Heart left ventricle (tissue), 16 donors: ENCODE results near the gene PRDM10. TPM values are rescaled to one million over a fixed set of nuclear protein-coding genes. Genes with fewer than 3 reads are reported as not detected.

Experiments used
- ATAC-seq, 4 donors: fragments of 200-7000 bp; cut with Tn5 transposase; one replicate each; pipeline ENCODE4 v1.9.1; 2020 to 2022; ENCODE audit warnings: moderate library complexity in 4 of 4, mild to moderate bottlenecking in 3 of 4, moderate number of reproducible peaks in 1 of 4
- DNase-seq, 5 donors: peaks; one replicate each; pipeline ENCODE4 v3.0.0-alpha.2; 2020
- H3K27ac ChIP-seq, 12 donors: fragments of 200-600 bp; sonication (generic) in 4 of 12; one replicate each; pipeline versions ENCODE4 v1.5.0 to v1.8.0; 2016 to 2022; ENCODE audit warnings: mild to moderate bottlenecking in 2 of 12
- H3K27me3 ChIP-seq, 9 donors: fragments of 200-600 bp; sonication (generic) in 2 of 9; one replicate each; pipeline versions ENCODE4 v1.5.1 to v1.8.0; 2016 to 2022; ENCODE audit warnings: mild to moderate bottlenecking in 3 of 9
- H3K36me3 ChIP-seq, 9 donors: fragments of 200-600 bp; sonication (generic) in 2 of 9; one replicate each; pipeline versions ENCODE4 v1.5.0 to v1.8.0; 2018 to 2022; ENCODE audit warnings: mild to moderate bottlenecking in 2 of 9
- H3K4me1 ChIP-seq, 12 donors: fragments of 200-600 bp; sonication (generic) in 4 of 12; one replicate each; pipeline versions ENCODE4 v1.5.0 to v1.8.0; 2016 to 2022; ENCODE audit warnings: mild to moderate bottlenecking in 3 of 12
- H3K4me3 ChIP-seq, 12 donors: fragments of 200-600 bp; sonication (generic) in 4 of 12; one replicate each; pipeline versions ENCODE4 v1.5.0 to v1.8.0; 2017 to 2022; ENCODE audit warnings: mild to moderate bottlenecking in 9 of 12, moderate library complexity in 4 of 12
- H3K9me3 ChIP-seq, 12 donors: fragments of 200-600 bp; sonication (generic) in 4 of 12; one replicate each; pipeline versions ENCODE4 v1.5.0 to v1.8.0; 2016 to 2022; ENCODE audit warnings: mild to moderate bottlenecking in 1 of 12
- POLR2A ChIP-seq, 2 donors: fragments of 450-650 bp; IDR thresholded peaks; one replicate each; pipeline ENCODE4 v1.6.1; 2017; ENCODE audit warnings: antibody characterized with exemption in 2 of 2, mild to moderate bottlenecking in 2 of 2, moderate library complexity in 2 of 2
- WGBS, 4 donors: extraction: QIAGEN DNeasy Blood & Tissue Kit in 2 of 4; methylation state at CpG; one replicate each; pipeline versions ENCODE4 v1.1.5 to v1.1.7; 2013 to 2018; 5-methylcytosine and 5-hydroxymethylcytosine counted together
- intact Hi-C, 10 donors: fragments of 100-400 bp; cut with DNase I; formaldehyde crosslinking; loops; one replicate each; pipeline versions ENCODE4 v1.11.1 to v1.14.2; 2022
- polyA plus RNA-seq, 2 donors: library from polyadenylated mRNA; stranded (reverse); fragments of 200-250 nt; gene quantifications; one replicate each; pipeline ENCODE4 v1.2.3, GENCODE V29; 2013
- total RNA-seq, 9 donors: library from RNA; depleted of rRNA in 2 of 9; stranded (reverse); fragments of >200 nt in 2 of 9; fragmentation: NEBNext Ultra II Directional in 3 of 9; extraction: Animal tissue kit (Norgen Biotek cat#: 25700) in 3 of 9; gene quantifications; one replicate each; pipeline versions ENCODE4 v1.1.0 to v1.2.4, GENCODE V29; 2016 to 2023
- TF ChIP-seq, protein P1 (sequence below), 12 donors: fragments of 200-600 bp; sonication (generic) in 4 of 12; IDR thresholded peaks; one replicate each; pipeline versions ENCODE4 v1.5.0 to v1.8.0; 2018 to 2022; ENCODE audit warnings: antibody characterized with exemption in 12 of 12, mild to moderate bottlenecking in 5 of 12
- donor health status: ischemic (EF 13 %, LVEDD 7.1; RV severe dilation, severe dysfunction).
- donor health status: healthy with polysubstance abuse.
- donor health status: DM: no; HTN: yes; CAD: no.
- donor health status: DM: no; HTN: no; CAD: no.
- donor health status: ischemic (EF 25% LVEDD 6.9; RV normal size, moderate dysfunction).
- donor health status: ischemic (EF 25% LVEDD 5.7; RV mildly dilated, moderate dysfunction).
- donor health status: healthy.
- donor health status: DM: yes; HTN: yes; CAD: no.
- donor health status: ischemic (EF 35%, LVEDD 5.7; RV mildly dilated, moderate dysfunction).
- donor health status: nonischemic (EF 11% LVEDD 7.7; RV severe dilation, severe dysfunction).
- donor health status: DM: yes; HTN: yes; CAD: no.
- donor health status: PGD.
- donor health status: ischemic (EF 29% LVEDD 5.4; RV normal size, mild dysfunction).
- donor health status: nonischemic (EF 23%, LVEDD 6.1; RV moderate dilation, normal function).

PRDM10 gene
- total and polyA plus RNA-seq, 11 donors = 1.6 to 6.8 (median 4.4) TPM

DNA sequence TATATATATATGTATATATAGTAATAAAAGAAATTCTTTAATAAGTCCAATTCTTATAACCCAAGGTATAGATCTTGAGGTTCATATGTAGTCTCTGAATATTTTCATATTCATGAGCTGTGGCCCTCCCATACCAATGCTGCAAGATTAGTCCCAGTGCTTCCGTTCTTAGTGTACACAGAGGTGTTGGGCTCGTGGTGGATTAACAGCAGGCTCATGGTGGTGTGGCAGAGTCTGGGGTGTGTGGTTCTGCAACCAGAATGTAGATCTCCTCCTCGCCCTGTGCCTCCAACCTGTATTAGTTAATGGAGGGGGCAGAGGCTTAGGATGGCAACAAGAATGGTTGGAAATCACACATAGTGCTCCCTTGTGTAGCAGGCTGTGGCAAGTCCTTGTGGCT lies 16.8 kb downstream of the PRDM10 start:
- Histone ChIP-seq H3K27me3 (no peaks in the 10 kb centered on the region), H3K4me1 (no peaks in the 10 kb centered on the region), H3K9me3 (peaks cover 0 to 4% (median 0%) of the 10 kb centered on the region in 12 donors), H3K27ac (no peak overlapping the region), H3K36me3 (no peaks in the 10 kb centered on the region), H3K4me3 (no peak overlapping the region)
- no peak for DNase-seq
- ATAC-seq = no peak
- WGBS, 4 donors = 94 to 97% (median 96%) methylated on average over 3 of the region's 3 CpGs
- TF ChIP-seq, protein P1, sequence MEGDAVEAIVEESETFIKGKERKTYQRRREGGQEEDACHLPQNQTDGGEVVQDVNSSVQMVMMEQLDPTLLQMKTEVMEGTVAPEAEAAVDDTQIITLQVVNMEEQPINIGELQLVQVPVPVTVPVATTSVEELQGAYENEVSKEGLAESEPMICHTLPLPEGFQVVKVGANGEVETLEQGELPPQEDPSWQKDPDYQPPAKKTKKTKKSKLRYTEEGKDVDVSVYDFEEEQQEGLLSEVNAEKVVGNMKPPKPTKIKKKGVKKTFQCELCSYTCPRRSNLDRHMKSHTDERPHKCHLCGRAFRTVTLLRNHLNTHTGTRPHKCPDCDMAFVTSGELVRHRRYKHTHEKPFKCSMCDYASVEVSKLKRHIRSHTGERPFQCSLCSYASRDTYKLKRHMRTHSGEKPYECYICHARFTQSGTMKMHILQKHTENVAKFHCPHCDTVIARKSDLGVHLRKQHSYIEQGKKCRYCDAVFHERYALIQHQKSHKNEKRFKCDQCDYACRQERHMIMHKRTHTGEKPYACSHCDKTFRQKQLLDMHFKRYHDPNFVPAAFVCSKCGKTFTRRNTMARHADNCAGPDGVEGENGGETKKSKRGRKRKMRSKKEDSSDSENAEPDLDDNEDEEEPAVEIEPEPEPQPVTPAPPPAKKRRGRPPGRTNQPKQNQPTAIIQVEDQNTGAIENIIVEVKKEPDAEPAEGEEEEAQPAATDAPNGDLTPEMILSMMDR (IDR thresholded peaks at IDR 0.05) = no peak
- no peak for TF ChIP-seq POLR2A (IDR thresholded peaks at IDR 0.05)
- intact Hi-C loops = loop anchor here in 1 of 10 donors (5.0 kb wide), 1 partner anchor 141 kb away; no protein-coding TSS in a partner anchor

DNA sequence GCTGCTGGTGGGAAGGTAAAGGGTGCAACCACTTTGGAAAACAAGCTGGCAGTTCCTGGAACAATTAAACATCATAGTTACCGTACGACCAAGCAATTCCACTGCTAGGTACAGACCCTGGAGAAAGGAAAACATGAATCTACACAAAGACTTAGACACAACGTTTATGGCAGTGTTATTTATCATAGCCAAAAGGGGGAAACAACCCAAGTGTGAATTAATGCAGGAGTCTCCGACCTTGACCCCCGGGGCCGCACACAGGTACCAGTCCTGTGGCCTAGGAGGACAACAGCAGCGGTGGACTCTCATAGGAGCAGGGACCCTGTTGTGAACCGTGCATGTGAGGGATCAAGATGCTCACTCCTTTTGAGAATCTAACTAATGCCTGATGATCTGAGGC lies 22.5 kb downstream of the PRDM10 start:
- WGBS, 4 donors = 79 to 89% (median 84%) methylated on average over 8 of the region's 8 CpGs
- no peak for TF ChIP-seq POLR2A (IDR thresholded peaks at IDR 0.05)
- TF ChIP-seq, protein P1 (IDR thresholded peaks at IDR 0.05) = no peak
- no peak for DNase-seq
- Histone ChIP-seq H3K27me3 (no peaks in the 10 kb centered on the region), H3K4me3 (no peak overlapping the region), H3K4me1 (no peaks in the 10 kb centered on the region), H3K27ac (no peak overlapping the region), H3K36me3 (no peaks in the 10 kb centered on the region), H3K9me3 (no peaks in the 10 kb centered on the region)
- ATAC-seq = no peak
- intact Hi-C loops = no loop called here

DNA sequence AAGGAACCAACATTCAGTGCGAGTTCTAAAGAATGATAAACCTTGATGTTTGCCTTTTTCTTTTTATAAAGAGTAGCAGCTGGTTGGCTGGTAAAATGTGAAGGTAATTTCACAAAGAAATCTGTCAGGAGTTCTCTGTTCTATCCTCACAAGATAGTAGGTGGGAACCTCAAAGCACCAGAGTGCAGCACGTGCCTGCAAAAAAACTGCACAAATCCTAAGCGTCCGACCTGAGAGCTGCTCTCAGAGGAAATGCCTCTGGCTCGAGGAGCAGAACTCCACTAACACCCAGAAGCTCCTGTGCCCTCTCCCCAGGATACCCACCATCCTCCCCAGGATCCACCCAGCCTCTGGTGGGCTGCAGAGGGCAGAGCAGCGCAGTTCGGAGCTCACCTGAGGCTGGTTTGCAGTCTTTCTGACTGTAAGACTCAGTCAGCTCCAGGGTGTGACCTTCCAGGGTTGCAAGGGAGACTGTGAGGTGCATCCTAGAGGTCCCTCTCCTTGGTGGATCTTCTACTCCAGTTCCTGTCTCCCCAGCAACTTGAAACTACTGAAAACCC lies 23.5 kb downstream of the PRDM10 start:
- no peak for TF ChIP-seq POLR2A (IDR thresholded peaks at IDR 0.05)
- TF ChIP-seq, protein P1 (IDR thresholded peaks at IDR 0.05) = no peak
- Histone ChIP-seq H3K27me3 (no peaks in the 10 kb centered on the region), H3K27ac (no peak overlapping the region), H3K9me3 (no peaks in the 10 kb centered on the region), H3K4me3 (no peak overlapping the region), H3K36me3 (no peaks in the 10 kb centered on the region), H3K4me1 (peaks cover 0 to 3% (median 0%) of the 10 kb centered on the region in 12 donors)
- DNase-seq (no peak), ATAC-seq (no peak)
- intact Hi-C loops = no loop called here
- 80 to 83% (median 82%) methylated on average over 7 of the region's 7 CpGs for WGBS, 4 donors

DNA sequence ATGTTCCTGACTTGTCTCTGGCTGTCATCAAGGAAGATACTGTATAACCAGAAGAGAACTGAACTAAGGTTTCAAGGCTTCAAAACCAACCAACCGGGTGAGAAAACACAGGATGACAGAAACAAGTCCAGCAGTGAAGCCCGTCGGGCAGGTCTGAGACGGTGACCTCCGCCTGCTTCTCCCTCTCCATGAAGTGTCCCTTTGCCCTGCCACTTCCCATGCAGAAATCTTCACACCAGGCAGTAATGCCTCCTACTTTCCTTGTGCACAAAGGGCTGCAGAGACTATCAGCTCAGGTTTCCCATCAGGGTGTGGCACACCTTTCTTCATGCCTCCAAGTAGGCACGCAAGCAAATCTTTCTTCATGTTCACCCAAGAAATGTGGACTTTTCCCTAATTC lies 24.2 kb downstream of the PRDM10 start:
- TF ChIP-seq, protein P1 (IDR thresholded peaks at IDR 0.05) = no peak
- TF ChIP-seq POLR2A (IDR thresholded peaks at IDR 0.05) = no peak
- Histone ChIP-seq H3K27ac (no peak overlapping the region), H3K4me1 (peaks cover 0 to 10% (median 0%) of the 10 kb centered on the region in 12 donors), H3K36me3 (no peaks in the 10 kb centered on the region), H3K9me3 (no peaks in the 10 kb centered on the region), H3K4me3 (no peak overlapping the region), H3K27me3 (no peaks in the 10 kb centered on the region)
- 86 to 97% (median 96%) methylated on average over 6 of the region's 6 CpGs for WGBS, 4 donors
- intact Hi-C loops = no loop called here
- ATAC-seq (no peak), DNase-seq (no peak)
